Endodermal cell (in vitro differentiated cells): ENCODE data around the gene CEP44. TPM values are rescaled to one million over a fixed set of nuclear protein-coding genes. Genes with fewer than 3 reads are reported as not detected.
"Not testable (repeated sequence)": the region's sequence is repeated elsewhere in the genome, so short reads cannot be mapped to it uniquely, and the experiment has no call there.

ENCODE experiments used
- DNase-seq: peaks from one replicate; pipeline ENCODE4 v3.0.0-alpha.2; 2017
- H3K27ac ChIP-seq: 2 replicates; pipeline ENCODE4 v1.5.1; 2013; ENCODE audit warnings: mild to moderate bottlenecking, low read depth, low read length, moderate library complexity
- H3K27me3 ChIP-seq: 2 replicates; pipeline ENCODE4 v1.6.1; 2013; ENCODE audit warnings: mild to moderate bottlenecking, low read length, moderate library complexity; ENCODE audit not compliant: insufficient read depth, control insufficient read depth, poor library complexity, severe bottlenecking
- H3K36me3 ChIP-seq: 2 replicates; pipeline ENCODE4 v1.7.0; 2013; ENCODE audit warnings: mild to moderate bottlenecking, low read length, moderate library complexity; ENCODE audit not compliant: control insufficient read depth, insufficient read depth
- H3K4me1 ChIP-seq: one replicate; pipeline ENCODE4 v1.7.0; 2013; ENCODE audit warnings: low read length; ENCODE audit not compliant: control insufficient read depth, insufficient read depth
- H3K4me3 ChIP-seq: 2 replicates; pipeline ENCODE4 v1.5.1; 2013; ENCODE audit warnings: mild to moderate bottlenecking, low read length, moderate library complexity
- H3K9ac ChIP-seq: 2 replicates; pipeline ENCODE4 v1.6.1; 2013; ENCODE audit warnings: mild to moderate bottlenecking, low read length, moderate library complexity; ENCODE audit not compliant: poor library complexity, severe bottlenecking; ENCODE audit errors: extremely low read depth
- H3K9me3 ChIP-seq: 2 replicates; pipeline ENCODE4 v1.6.1; 2013; ENCODE audit warnings: mild to moderate bottlenecking, low read length, moderate library complexity; ENCODE audit not compliant: control insufficient read depth
- H3K27ac Mint-ChIP-seq: 2 replicates; pipeline ENCODE4 v1.8.0; 2020; ENCODE audit warnings: mixed read lengths
- H3K27me3 Mint-ChIP-seq: 2 replicates; pipeline ENCODE4 v1.8.0; 2021; ENCODE audit warnings: mild to moderate bottlenecking, mixed read lengths; ENCODE audit not compliant: insufficient read depth
- H3K36me3 Mint-ChIP-seq: 2 replicates; pipeline ENCODE4 v1.8.0; 2020; ENCODE audit warnings: low read depth, mixed read lengths
- H3K4me1 Mint-ChIP-seq: 2 replicates; pipeline ENCODE4 v1.8.0; 2020; ENCODE audit warnings: mixed read lengths
- H3K4me3 Mint-ChIP-seq: 2 replicates; pipeline ENCODE4 v1.8.0; 2020; ENCODE audit warnings: mild to moderate bottlenecking, moderate library complexity, mixed read lengths
- H3K9me3 Mint-ChIP-seq: 2 replicates; pipeline ENCODE4 v1.8.0; 2020; ENCODE audit warnings: mild to moderate bottlenecking, mixed read lengths
- CTCF ChIP-seq: fragments of 200-600 bp; sonication (generic); conservative IDR thresholded peaks from 2 replicates; pipeline ENCODE4 v1.5.0; 2021; ENCODE audit warnings: antibody characterized with exemption, mild to moderate bottlenecking
- WGBS, 2 experiments: methylation state at CpG; one replicate each; pipeline versions ENCODE4 v1.1.5 to v1.1.7; 2013; ENCODE audit warnings: missing lambda C conversion rate in 2 of 2, mixed read lengths in 1 of 2; ENCODE audit not compliant: insufficient coverage in 1 of 2, insufficient read length in 1 of 2; 5-methylcytosine and 5-hydroxymethylcytosine counted together
- total RNA-seq, 2 donors: library from RNA; stranded (reverse); fragmentation: NEBNext Ultra II Directional in 1 of 2; extraction: Animal tissue kit (Norgen Biotek cat#: 25700) in 1 of 2; gene quantifications; 2 replicates in 1 of 2; 3 replicates in 1 of 2; pipeline ENCODE4 v1.2.1, GENCODE V29; 2021

Gene CEP44
- total RNA-seq, 2 donors from 2014 or later = 21.5 to 24.9 TPM

- Histone ChIP-seq H3K4me3 (no peak overlapping the region), H3K9me3 (no peaks in the 10 kb centered on the region), H3K36me3 (no peaks in the 10 kb centered on the region), H3K27ac (no peak overlapping the region), H3K27me3 (no peaks in the 10 kb centered on the region), H3K4me1 (no peaks in the 10 kb centered on the region), H3K9ac (no peak overlapping the region)
- WGBS, 2 experiments = 33 to 44% methylated on average over 1 to 3 of the region's 3 CpGs
- peaks cover 7% of the 10 kb centered on the region for H3K4me1 Mint-ChIP-seq
- peak overlapping the region; percentile 84 for H3K27ac Mint-ChIP-seq
- H3K4me3 Mint-ChIP-seq = no peak overlapping the region
- no peaks in the 10 kb centered on the region for H3K36me3 Mint-ChIP-seq
- TF ChIP-seq CTCF = no peak
- no peaks in the 10 kb centered on the region for H3K9me3 Mint-ChIP-seq
- no peak for DNase-seq
- no peaks in the 10 kb centered on the region for H3K27me3 Mint-ChIP-seq
These were observed 23.6 kb upstream of the CEP44 start for GRCh38 chr4:174260099-174260498.

- H3K4me1 ChIP-seq, H3K9ac ChIP-seq, H3K9me3 ChIP-seq, H3K27me3 Mint-ChIP-seq, H3K4me3 Mint-ChIP-seq, H3K27ac Mint-ChIP-seq, H3K27ac ChIP-seq, H3K4me3 ChIP-seq, H3K36me3 ChIP-seq, H3K9me3 Mint-ChIP-seq, DNase-seq, H3K36me3 Mint-ChIP-seq, H3K27me3 ChIP-seq, H3K4me1 Mint-ChIP-seq: not testable (repeated sequence)
- no CpG with 5 or more reads among the region's 1 CpG for WGBS, 2 experiments
These were observed 22.3 kb upstream of the CEP44 start for GRCh38 chr4:174261432-174261831.

GRCh38 chr4:174262624-174263444 lies 20.9 kb upstream of the CEP44 start:
- peaks cover 5% of the 10 kb centered on the region for H3K4me1 Mint-ChIP-seq
- H3K9ac ChIP-seq = no peak overlapping the region
- TF ChIP-seq CTCF = no peak
- H3K4me3 ChIP-seq = no peak overlapping the region
- no peaks in the 10 kb centered on the region for H3K9me3 Mint-ChIP-seq
- no peaks in the 10 kb centered on the region for H3K36me3 Mint-ChIP-seq
- no peak overlapping the region for H3K4me3 Mint-ChIP-seq
- H3K27me3 ChIP-seq = no peaks in the 10 kb centered on the region
- no peaks in the 10 kb centered on the region for H3K4me1 ChIP-seq
- 94 to 100% methylated on average over 2 to 5 of the region's 6 CpGs for WGBS, 2 experiments
- no peaks in the 10 kb centered on the region for H3K27me3 Mint-ChIP-seq
- H3K27ac Mint-ChIP-seq = no peak overlapping the region
- no peak overlapping the region for H3K27ac ChIP-seq
- H3K36me3 ChIP-seq = no peaks in the 10 kb centered on the region
- no peak for DNase-seq
- H3K9me3 ChIP-seq = no peaks in the 10 kb centered on the region

GRCh38 chr4:174263445-174263736 lies 20.3 kb upstream of the CEP44 start:
- H3K4me3 Mint-ChIP-seq = no peak overlapping the region
- DNase-seq = no peak
- WGBS, 2 experiments = 94 to 100% methylated on average over 2 of the region's 3 CpGs
- Histone ChIP-seq H3K36me3 (no peaks in the 10 kb centered on the region), H3K4me1 (no peaks in the 10 kb centered on the region), H3K4me3 (no peak overlapping the region), H3K27me3 (no peaks in the 10 kb centered on the region), H3K9me3 (no peaks in the 10 kb centered on the region), H3K27ac (no peak overlapping the region), H3K9ac (no peak overlapping the region)
- H3K9me3 Mint-ChIP-seq = no peaks in the 10 kb centered on the region
- no peak overlapping the region for H3K27ac Mint-ChIP-seq
- no peaks in the 10 kb centered on the region for H3K27me3 Mint-ChIP-seq
- peaks cover 5% of the 10 kb centered on the region for H3K4me1 Mint-ChIP-seq
- no peaks in the 10 kb centered on the region for H3K36me3 Mint-ChIP-seq
- TF ChIP-seq CTCF = no peak
